ENCODE data around the gene THBS3. TPM values are rescaled to one million over a fixed set of nuclear protein-coding genes. Genes with fewer than 3 reads are reported as not detected.
A peak's percentile ranks its signal among the peaks of the same experiment; 100 is the strongest.

Gene THBS3
- total RNA-seq, 2 experiments from 2014 or later = 25.5 to 26.1 TPM

- peak overlapping the region; percentile 95 for H3K27ac Mint-ChIP-seq
- Histone ChIP-seq H3K9me3 (ENCODE audit: control insufficient read depth in 1 of 2, insufficient read depth in 1 of 2, low read length in 2 of 2) (no peaks in the 10 kb centered on the region), H3K36me3 (ENCODE audit: insufficient read depth, low read length) (peaks cover 30% of the 10 kb centered on the region), H3K27me3 (ENCODE audit: control insufficient read depth in 1 of 2, insufficient read depth in 2 of 2, low read length in 2 of 2) (peaks cover 0 to under 1% of the 10 kb centered on the region in 2 experiments), H3K4me3 (ENCODE audit: low read length) (peak overlapping the region; percentile 77), H3K4me1 (ENCODE audit: insufficient read depth, low read length) (peaks cover 64% of the 10 kb centered on the region), H3K27ac (ENCODE audit: low read depth in 1 of 2, low read length in 2 of 2) (peak overlapping the region; percentile 89 to 91)
- intact Hi-C loops (cut with DNase I, micrococcal nuclease) = no loop called here
- peaks cover 47% of the 10 kb centered on the region for H3K36me3 Mint-ChIP-seq (ENCODE audit: low read depth)
- POLR2A ChIA-PET = interaction anchor here (0.9 to 4.4 kb wide), 15 partner anchors 22 to 220 kb away, joined by 3 to 31 read pairs (median 6); partner anchors contain the start of genes ADAM15, CLK2 and SLC50A1
- peak overlapping the region; percentile 100 for H3K4me3 Mint-ChIP-seq
- peaks cover 63% of the 10 kb centered on the region for H3K4me1 Mint-ChIP-seq (ENCODE audit: low read depth)
- H3K9me3 Mint-ChIP-seq = no peaks in the 10 kb centered on the region
- CTCF ChIA-PET = interaction anchor here (0.8 to 4.2 kb wide), 15 partner anchors 22 to 217 kb away, joined by 3 to 26 read pairs (median 7); partner anchors contain the start of genes PBXIP1 and THBS3
- H3K27me3 Mint-ChIP-seq = peaks cover 3% of the 10 kb centered on the region
- DNase-seq = no peak
- peak; percentile 39 for ATAC-seq (ENCODE audit: poor library complexity)
- TF ChIP-seq, protein P1, sequence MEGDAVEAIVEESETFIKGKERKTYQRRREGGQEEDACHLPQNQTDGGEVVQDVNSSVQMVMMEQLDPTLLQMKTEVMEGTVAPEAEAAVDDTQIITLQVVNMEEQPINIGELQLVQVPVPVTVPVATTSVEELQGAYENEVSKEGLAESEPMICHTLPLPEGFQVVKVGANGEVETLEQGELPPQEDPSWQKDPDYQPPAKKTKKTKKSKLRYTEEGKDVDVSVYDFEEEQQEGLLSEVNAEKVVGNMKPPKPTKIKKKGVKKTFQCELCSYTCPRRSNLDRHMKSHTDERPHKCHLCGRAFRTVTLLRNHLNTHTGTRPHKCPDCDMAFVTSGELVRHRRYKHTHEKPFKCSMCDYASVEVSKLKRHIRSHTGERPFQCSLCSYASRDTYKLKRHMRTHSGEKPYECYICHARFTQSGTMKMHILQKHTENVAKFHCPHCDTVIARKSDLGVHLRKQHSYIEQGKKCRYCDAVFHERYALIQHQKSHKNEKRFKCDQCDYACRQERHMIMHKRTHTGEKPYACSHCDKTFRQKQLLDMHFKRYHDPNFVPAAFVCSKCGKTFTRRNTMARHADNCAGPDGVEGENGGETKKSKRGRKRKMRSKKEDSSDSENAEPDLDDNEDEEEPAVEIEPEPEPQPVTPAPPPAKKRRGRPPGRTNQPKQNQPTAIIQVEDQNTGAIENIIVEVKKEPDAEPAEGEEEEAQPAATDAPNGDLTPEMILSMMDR (IDR thresholded peaks at IDR 0.05) = no peak
These were observed 35.6 kb downstream of the THBS3 start for GRCh38 chr1:155171836-155172731.

DNA sequence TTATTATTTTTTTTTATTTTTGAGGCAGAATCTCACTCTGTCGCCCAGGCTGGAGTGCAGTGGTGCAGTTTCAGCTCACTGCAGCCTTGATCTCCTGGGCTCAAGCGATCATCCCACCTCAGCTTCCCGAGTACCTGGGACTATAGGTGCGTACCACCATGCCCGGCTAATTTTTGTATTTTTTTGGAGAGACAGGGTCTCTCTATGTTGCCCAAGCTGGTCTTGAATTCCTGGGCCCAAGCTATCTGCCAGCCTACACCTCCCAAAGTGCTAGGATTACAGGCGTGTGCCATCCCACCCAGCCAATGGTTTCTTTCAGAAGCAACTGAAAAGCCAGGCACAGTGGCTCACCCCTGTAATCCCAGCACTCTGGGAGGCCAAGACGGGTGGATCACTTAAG is 36.9 kb downstream of the THBS3 start:
- Histone ChIP-seq H3K36me3 (ENCODE audit: insufficient read depth, low read length) (peaks cover 25% of the 10 kb centered on the region), H3K9me3 (ENCODE audit: control insufficient read depth in 1 of 2, insufficient read depth in 1 of 2, low read length in 2 of 2) (no peaks in the 10 kb centered on the region), H3K27me3 (ENCODE audit: control insufficient read depth in 1 of 2, insufficient read depth in 2 of 2, low read length in 2 of 2) (peaks cover 0 to 7% of the 10 kb centered on the region in 2 experiments), H3K27ac (ENCODE audit: low read depth in 1 of 2, low read length in 2 of 2) (no peak overlapping the region), H3K4me1 (ENCODE audit: insufficient read depth, low read length) (peaks cover 56% of the 10 kb centered on the region), H3K4me3 (ENCODE audit: low read length) (no peak overlapping the region)
- peaks cover 3% of the 10 kb centered on the region for H3K27me3 Mint-ChIP-seq
- peaks cover 41% of the 10 kb centered on the region for H3K36me3 Mint-ChIP-seq (ENCODE audit: low read depth)
- peak overlapping the region; percentile 95 for H3K27ac Mint-ChIP-seq
- peaks cover 53% of the 10 kb centered on the region for H3K4me1 Mint-ChIP-seq (ENCODE audit: low read depth)
- peak overlapping the region; percentile 100 for H3K4me3 Mint-ChIP-seq
- H3K9me3 Mint-ChIP-seq = no peaks in the 10 kb centered on the region
- TF ChIP-seq, protein P1 (IDR thresholded peaks at IDR 0.05) = no peak
- ChIA-PET POLR2A (interaction anchor here (1.0 kb wide), 1 partner anchor 35 kb away, joined by 3 read pairs; the partner anchor contains the start of gene SLC50A1), CTCF (interaction anchor here (0.6 to 0.7 kb wide), 4 partner anchors 79 to 847 kb away, joined by 3 to 4 read pairs (median 4); no protein-coding TSS in a partner anchor)
- intact Hi-C loops (cut with DNase I, micrococcal nuclease) = no loop called here
- DNase-seq (no peak), ATAC-seq (ENCODE audit: poor library complexity) (no peak)

GRCh38 chr1:155170101-155170785 is 37.5 kb downstream of the THBS3 start:
- intact Hi-C loops (cut with DNase I, micrococcal nuclease) = no loop called here
- H3K4me3 ChIP-seq (ENCODE audit: low read length) = no peak overlapping the region
- Mint-ChIP-seq H3K27ac (no peak overlapping the region), H3K9me3 (no peaks in the 10 kb centered on the region), H3K4me3 (peak overlapping the region; percentile 71), H3K36me3 (ENCODE audit: low read depth) (peaks cover 41% of the 10 kb centered on the region), H3K4me1 (ENCODE audit: low read depth) (peaks cover 49% of the 10 kb centered on the region), H3K27me3 (peaks cover 3% of the 10 kb centered on the region)
- no peaks in the 10 kb centered on the region for H3K9me3 ChIP-seq (ENCODE audit: control insufficient read depth in 1 of 2, insufficient read depth in 1 of 2, low read length in 2 of 2)
- H3K27ac ChIP-seq (ENCODE audit: low read depth in 1 of 2, low read length in 2 of 2) = no peak overlapping the region
- CTCF ChIA-PET = interaction anchor here (0.7 kb wide), 3 partner anchors 79 to 210 kb away, joined by 3 to 4 read pairs (median 3); no protein-coding TSS in a partner anchor
- H3K4me1 ChIP-seq (ENCODE audit: insufficient read depth, low read length) = peaks cover 50% of the 10 kb centered on the region
- DNase-seq (no peak), ATAC-seq (ENCODE audit: poor library complexity) (no peak)
- POLR2A ChIA-PET = interaction anchor here (1.0 kb wide), 1 partner anchor 35 kb away, joined by 3 read pairs; the partner anchor contains the start of gene SLC50A1
- peaks cover 0 to 7% of the 10 kb centered on the region in 2 experiments for H3K27me3 ChIP-seq (ENCODE audit: control insufficient read depth in 1 of 2, insufficient read depth in 2 of 2, low read length in 2 of 2)
- H3K36me3 ChIP-seq (ENCODE audit: insufficient read depth, low read length) = peaks cover 25% of the 10 kb centered on the region
- TF ChIP-seq, protein P1 (IDR thresholded peaks at IDR 0.05) = no peak
